ENCODE data around the gene RASGEF1B. TPM values are rescaled to one million over a fixed set of nuclear protein-coding genes. Genes with fewer than 3 reads are reported as not detected.

The RASGEF1B gene
- 0.26 and 0.95 TPM in 2 replicates for total RNA-seq

GRCh38 chr4:81471588-81472280 lies at the start of gene RASGEF1B:
Gene RASGEF1B, minus strand, starts transcription at chr4:81471907. Its CDS starts 12,399 bp downstream, at chr4:81459508.
- no peak for DNase-seq (ENCODE audit: low read depth, low spot score)

DNA sequence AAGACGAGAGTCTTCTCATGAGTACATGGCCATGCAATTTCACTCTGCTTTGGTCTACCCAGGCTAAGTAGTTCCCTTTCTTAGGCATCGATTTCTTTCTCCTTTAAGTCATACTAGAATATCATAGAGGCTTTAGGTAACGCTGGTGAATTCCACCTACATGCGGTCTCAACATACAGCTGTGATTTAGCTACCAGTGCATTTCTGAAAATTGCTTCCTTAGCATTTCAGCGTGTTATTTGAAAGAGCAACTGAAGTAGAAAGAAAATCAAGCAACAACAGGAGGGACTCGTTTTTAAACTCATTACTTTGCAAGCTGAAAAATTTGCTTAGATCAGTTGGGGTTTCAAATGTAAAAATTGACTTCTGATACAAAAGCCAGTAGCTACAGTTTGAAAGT lies 48.1 kb upstream of the RASGEF1B start:
- no peak for DNase-seq (ENCODE audit: low read depth, low spot score)

GRCh38 chr4:81519427-81519773 lies 47.7 kb upstream of the RASGEF1B start:
- no peak for DNase-seq (ENCODE audit: low read depth, low spot score)

DNA sequence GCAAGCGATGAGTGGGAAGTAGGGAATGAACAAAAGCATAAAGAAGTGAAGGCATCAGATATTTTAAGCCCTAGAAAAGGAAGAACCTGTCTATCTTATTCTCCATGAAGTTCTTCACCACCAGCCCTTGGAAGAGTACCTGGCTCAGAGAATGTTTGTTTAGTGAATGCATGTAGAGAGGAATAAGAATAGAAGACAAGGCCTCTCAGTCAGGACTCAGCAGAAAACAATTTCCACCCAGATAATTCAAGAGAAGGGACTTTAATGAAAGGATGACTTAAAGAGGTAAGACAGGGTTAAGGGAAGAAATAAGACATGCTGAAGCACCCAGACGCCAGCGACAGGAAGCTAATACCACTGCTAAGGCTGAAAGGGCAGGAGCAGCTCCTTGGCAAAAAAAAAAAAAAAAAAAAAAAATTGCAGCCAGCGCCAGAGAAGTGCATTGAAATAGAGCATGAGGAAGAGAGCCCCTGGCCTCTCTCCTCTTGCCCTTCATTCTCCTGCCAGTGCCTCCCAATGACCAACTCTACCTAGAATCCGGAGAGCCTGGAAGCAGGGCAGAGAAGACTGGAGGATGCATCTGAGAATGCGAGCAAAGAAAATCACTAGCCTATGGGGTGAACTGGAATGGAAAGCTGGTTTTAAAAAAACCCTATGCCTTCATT lies 47.2 kb upstream of the RASGEF1B start:
- DNase-seq (ENCODE audit: low read depth, low spot score), result no peak

DNA sequence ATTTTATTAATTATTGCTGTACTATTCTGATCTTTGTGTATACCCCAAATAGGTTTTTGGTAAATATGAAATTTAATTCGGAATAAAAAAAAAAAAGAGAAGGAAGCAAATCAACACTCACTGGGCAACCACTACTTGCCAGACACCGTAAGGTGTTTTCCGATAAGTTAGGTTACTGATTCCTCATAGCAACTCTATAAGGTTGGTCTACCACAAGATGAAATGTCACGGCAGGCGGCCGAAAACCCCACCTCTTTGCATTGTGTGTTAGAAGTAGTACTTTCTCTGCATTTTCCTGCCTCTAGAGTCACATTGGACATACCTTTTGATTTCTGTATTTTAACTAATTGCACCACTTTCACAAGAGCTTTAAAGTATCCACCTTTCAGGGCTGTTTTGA lies 44.5 kb upstream of the RASGEF1B start:
- no peak for DNase-seq (ENCODE audit: low read depth, low spot score)

DNA sequence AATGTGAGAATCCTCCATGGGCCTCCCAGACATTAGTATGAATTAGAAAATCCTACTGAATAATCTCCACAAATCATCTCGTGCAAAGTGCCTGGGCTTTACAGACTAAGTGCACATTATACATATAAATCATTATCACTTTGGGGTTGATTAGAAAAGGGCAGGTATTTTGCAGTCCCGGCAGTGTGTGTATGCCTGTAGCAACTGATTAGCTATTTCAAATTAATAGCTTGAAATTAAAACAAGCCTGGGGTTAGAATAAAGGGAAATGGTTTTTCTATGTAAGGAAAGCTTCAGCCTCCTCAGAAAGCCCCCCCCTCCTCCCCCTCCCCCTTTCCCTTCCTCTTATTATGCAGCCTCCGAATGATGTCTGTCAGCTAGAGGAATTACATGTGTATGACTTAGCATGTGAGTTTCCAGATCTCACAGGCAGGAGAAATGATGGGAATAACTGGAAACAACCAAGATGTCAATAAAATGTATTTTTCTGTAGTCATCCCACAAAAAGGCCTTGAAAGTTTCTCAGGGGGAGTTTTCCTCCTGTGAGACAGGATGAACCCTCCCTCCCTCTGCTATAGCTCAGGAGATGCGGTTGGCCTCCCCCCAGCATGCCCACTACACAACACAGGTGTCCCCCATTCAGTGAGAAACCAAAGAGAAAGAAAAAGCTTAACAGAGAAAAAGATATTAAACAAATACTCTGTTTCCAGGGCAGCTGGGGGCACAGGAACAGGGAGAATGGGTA lies 41.2 kb upstream of the RASGEF1B start:
- DNase-seq (ENCODE audit: low read depth, low spot score), result no peak

- no peak for DNase-seq (ENCODE audit: low read depth, low spot score)
These were observed 40.5 kb upstream of the RASGEF1B start for GRCh38 chr4:81512001-81512756.

- no peak for DNase-seq (ENCODE audit: low read depth, low spot score)
These were observed 39.0 kb upstream of the RASGEF1B start for GRCh38 chr4:81510643-81511178.

GRCh38 chr4:81509822-81510221 lies 38.1 kb upstream of the RASGEF1B start:
- DNase-seq (ENCODE audit: low read depth, low spot score), result no peak

DNA sequence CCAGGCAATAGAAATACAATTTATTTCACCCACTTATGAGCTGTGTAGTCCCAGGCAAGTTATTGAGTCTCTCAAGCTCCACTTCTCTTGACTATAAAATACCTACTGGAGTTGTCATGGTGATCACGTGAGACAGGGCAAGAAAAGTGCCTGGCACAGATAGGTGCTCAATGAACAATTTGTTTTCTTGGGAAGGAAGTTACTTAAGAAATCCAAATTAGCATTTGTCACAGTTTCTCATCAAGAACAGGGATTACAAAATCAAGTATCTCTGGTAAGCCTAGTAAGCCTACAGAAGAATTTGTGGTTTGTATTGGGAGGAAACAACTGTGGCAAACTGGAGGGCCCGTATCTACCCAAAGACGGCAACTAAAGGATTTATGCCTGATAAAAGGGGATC lies 37.5 kb upstream of the RASGEF1B start:
- no peak for DNase-seq (ENCODE audit: low read depth, low spot score)

GRCh38 chr4:81508411-81509185 lies 36.9 kb upstream of the RASGEF1B start:
- DNase-seq (ENCODE audit: low read depth, low spot score), result no peak

DNA sequence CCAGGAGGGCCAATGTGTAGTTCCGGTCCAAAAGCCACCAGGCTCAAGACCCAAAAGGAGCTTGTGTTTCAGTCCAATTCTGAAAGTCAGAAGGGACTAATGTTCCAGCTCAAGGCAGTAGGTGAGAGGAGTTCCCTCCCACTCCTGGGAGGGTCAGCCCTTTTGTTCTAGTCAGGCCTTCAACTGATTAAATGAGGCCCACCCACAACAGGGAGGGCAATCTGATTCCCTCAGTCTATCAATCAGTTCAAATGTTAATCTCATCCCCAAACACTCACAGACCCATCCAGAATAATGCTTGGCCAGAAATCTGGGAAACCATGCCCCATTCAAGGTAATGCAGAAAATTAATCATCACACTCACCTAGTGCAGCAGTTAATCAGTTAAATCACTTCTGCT lies 35.8 kb upstream of the RASGEF1B start:
- DNase-seq (ENCODE audit: low read depth, low spot score), result no peak

DNA sequence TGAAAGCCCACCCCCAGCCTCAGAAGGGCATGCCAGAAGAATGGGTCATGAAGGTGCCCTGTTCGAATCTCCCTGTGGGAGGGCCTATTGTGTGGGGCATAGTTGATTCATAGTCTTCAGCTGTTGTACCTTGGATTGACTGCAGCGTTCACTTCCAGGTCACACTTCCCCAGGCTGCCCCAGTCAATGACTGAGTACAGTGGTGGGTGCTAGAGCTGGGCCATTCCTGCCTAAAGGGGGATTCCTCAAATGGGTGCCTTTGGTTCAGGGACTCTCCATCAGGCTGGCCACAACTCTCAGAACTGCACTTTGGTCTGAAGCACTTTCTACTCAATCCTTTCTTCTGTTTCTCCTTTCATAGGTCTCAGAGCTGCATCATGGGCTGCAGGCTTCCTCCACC lies 35.0 kb upstream of the RASGEF1B start:
- no peak for DNase-seq (ENCODE audit: low read depth, low spot score)

- DNase-seq (ENCODE audit: low read depth, low spot score), result no peak
These were observed 34.0 kb upstream of the RASGEF1B start for GRCh38 chr4:81505726-81506125.

DNA sequence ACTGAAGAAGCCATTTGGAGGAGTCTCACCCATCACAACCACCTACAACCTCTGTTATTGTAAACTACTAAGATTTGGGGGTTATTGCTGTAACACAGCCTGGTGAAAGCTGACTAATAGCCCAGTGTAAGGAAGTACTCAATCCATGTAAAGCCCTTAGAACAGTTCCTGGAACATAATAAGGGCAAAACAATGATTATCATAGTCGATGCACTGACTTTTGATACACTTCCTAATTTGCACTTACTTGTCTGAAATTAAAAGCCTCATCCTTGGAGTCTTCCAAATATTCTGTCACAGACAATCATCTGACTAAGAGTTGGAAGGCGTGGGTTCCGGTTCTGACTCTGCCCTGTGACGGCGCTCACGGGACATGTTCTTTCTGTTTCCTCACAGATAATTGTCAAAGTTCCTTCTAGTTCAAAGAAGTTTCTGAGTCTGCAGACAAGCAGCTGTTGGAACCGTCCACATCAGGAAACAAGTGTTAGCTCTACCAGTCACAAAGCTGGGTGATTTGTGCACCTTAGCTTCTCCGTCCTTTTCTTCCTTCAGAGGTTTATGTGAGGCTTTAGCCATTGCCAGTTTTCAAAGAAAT lies 33.4 kb upstream of the RASGEF1B start:
- no peak for DNase-seq (ENCODE audit: low read depth, low spot score)

DNA sequence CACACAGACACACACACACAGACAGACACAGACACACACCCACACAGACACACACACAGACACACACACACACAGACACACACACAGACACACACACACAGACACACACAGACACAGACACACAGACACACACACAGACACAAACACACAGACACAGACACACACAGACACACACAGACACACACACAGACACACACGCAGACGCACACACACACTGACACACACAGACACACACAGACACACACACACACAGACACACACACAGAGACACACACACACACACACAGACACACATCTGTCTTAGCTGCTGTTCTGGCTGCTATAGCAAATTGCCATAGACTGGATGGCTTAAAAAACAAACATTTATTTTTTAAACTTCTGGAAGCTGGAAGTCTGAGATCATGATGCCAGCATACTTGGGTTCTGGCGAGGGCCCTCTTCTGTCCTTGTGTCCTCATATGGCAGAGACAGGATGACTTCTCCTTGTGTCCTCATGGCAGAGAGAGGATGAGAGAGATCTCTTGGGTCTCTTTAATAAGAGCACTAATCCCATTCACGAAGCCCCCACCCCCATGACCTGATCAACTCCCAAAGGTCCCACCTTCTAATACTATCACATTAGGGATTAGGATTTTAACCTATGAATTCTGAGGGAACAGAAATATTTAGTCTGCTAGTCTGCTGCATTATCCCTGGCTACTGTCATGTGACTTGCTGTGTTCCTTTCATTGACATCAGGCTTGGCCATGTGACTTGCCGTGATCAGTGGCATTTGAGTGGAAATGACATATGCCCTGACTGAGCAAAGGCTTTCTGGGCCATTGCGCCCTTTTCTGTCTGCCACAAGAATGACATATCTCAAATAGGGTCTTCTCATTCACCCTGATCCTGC lies 32.7 kb upstream of the RASGEF1B start:
- no peak for DNase-seq (ENCODE audit: low read depth, low spot score)

DNA sequence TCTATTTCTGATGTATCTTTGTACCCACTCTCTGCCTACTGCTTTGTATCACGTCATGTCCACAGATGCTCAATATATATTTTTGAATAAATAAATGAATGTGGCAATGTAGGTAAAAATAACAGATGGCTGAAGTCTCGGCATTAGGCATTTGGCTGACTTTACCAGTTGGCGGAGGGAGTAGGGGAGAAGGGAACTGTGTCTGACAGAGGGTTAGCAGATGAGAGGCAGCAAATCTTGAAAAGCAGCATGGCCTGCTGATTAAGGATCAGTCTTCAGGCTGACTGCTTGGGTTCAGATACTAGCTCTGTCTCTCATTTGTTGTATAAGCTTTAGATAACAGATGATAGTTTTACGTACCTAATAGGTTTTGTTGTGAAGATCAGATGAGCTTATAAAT lies 31.9 kb upstream of the RASGEF1B start:
- no peak for DNase-seq (ENCODE audit: low read depth, low spot score)

- DNase-seq (ENCODE audit: low read depth, low spot score), result no peak
These were observed 30.9 kb upstream of the RASGEF1B start for GRCh38 chr4:81502564-81502963.

- no peak for DNase-seq (ENCODE audit: low read depth, low spot score)
These were observed 28.1 kb upstream of the RASGEF1B start for GRCh38 chr4:81499840-81500239.

Measured in pulmonary artery endothelial cell (primary cell).